MM.1S (cell line): ENCODE measurements around the gene UBE2B.

Source experiments
- DNase-seq: peaks from one replicate; pipeline ENCODE4 v3.0.0-alpha.2; 2015
- H2AFZ ChIP-seq: fragments of 300-600 bp; sonication (generic); 2 replicates; pipeline ENCODE4 v1.6.0; 2016; ENCODE audit warnings: antibody characterized with exemption, low read length
- H3F3A ChIP-seq: fragments of 300-600 bp; sonication (generic); 2 replicates; pipeline ENCODE4 v1.6.1; 2016; ENCODE audit warnings: mild to moderate bottlenecking, antibody characterized with exemption, low read length, moderate library complexity, mixed read lengths; ENCODE audit not compliant: insufficient read depth
- H3K27ac ChIP-seq: fragments of 300-600 bp; sonication (generic); 2 replicates; pipeline ENCODE4 v1.5.1; 2016; ENCODE audit warnings: mild to moderate bottlenecking, low read length
- H3K27me3 ChIP-seq: fragments of 300-600 bp; sonication (generic); replicated peaks from 2 replicates; pipeline ENCODE4 v1.6.0; 2016; ENCODE audit warnings: low read length; ENCODE audit not compliant: insufficient read depth
- H3K36me3 ChIP-seq: fragments of 300-600 bp; sonication (generic); replicated peaks from 2 replicates; pipeline ENCODE4 v1.6.1; 2016; ENCODE audit warnings: mild to moderate bottlenecking, low read length, mixed read lengths; ENCODE audit not compliant: insufficient read depth
- H3K4me1 ChIP-seq: fragments of 300-600 bp; sonication (generic); 2 replicates; pipeline ENCODE4 v1.6.1; 2016; ENCODE audit warnings: low read length, mixed read lengths
- H3K4me2 ChIP-seq: fragments of 300-600 bp; sonication (generic); 2 replicates; pipeline ENCODE4 v1.6.0; 2016; ENCODE audit warnings: low read depth, low read length
- H3K4me3 ChIP-seq: fragments of 300-600 bp; sonication (generic); 2 replicates; pipeline ENCODE4 v1.5.1; 2016; ENCODE audit warnings: low read length, mixed read lengths
- H3K79me2 ChIP-seq: fragments of 300-600 bp; sonication (generic); 2 replicates; pipeline ENCODE4 v1.6.1; 2016; ENCODE audit warnings: mixed run types, low read length, mixed read lengths
- H3K9ac ChIP-seq: fragments of 300-600 bp; sonication (generic); 2 replicates; pipeline ENCODE4 v1.6.1; 2016; ENCODE audit warnings: low read length, mixed read lengths
- H3K9me2 ChIP-seq: fragments of 300-600 bp; sonication (generic); replicated peaks from 2 replicates; pipeline ENCODE4 v1.6.1; 2016; ENCODE audit warnings: mild to moderate bottlenecking, low read length, mixed read lengths; ENCODE audit not compliant: insufficient read depth
- H3K9me3 ChIP-seq: fragments of 300-600 bp; sonication (generic); replicated peaks from 2 replicates; pipeline ENCODE4 v1.6.1; 2016; ENCODE audit warnings: mild to moderate bottlenecking, low read length, mixed read lengths; ENCODE audit not compliant: insufficient read depth
- H4K20me1 ChIP-seq: fragments of 300-600 bp; sonication (generic); 2 replicates; pipeline ENCODE4 v1.6.1; 2016; ENCODE audit warnings: mild to moderate bottlenecking, low read length, moderate library complexity, mixed read lengths; ENCODE audit not compliant: insufficient read depth
- EZH2 ChIP-seq: fragments of 300-600 bp; sonication (generic); optimal IDR thresholded peaks from 2 replicates; pipeline ENCODE3; 2017; ENCODE audit warnings: low read depth, mild to moderate bottlenecking, antibody characterized with exemption, low read length, mixed read lengths
- EZH2phosphoT487 ChIP-seq: fragments of 300-600 bp; sonication (generic); IDR thresholded peaks from 2 replicates; pipeline ENCODE4 v1.6.1; 2018; ENCODE audit warnings: antibody characterized with exemption, low read length
- TF ChIP-seq, protein P1 (sequence below): fragments of 300-600 bp; sonication (generic); IDR thresholded peaks from 2 replicates; pipeline ENCODE4 v1.5.1; 2016; ENCODE audit warnings: antibody characterized with exemption, low read length, mixed read lengths

Gene UBE2B

DNA sequence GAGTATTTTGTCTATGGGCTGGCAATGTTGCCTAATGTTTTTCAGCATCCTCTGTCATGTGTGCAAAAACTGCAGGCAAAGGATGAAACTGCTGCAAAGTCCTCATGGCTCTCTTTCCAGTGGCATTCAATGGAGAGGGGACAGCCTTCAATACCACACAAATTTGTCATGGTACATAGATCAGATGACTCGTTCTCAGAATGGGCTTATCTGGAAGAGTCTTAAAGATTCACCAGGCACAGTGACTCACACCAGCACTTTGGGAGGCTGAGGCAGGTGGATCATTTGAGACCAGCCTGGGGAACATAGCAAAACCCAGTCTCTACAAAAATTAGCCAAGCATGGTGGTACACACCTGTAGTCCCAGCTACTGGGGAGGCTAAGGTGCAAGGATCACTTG, 35.0 kb downstream of the UBE2B start:
- Histone ChIP-seq H3F3A (peaks cover 11% of the 10 kb centered on the region; the same call in 1 of the 2 replicates), H3K36me3 (no peaks in the 10 kb centered on the region), H3K79me2 (peaks cover 17% of the 10 kb centered on the region), H3K4me2 (no peak overlapping the region), H2AFZ (no peak overlapping the region), H3K27me3 (no peaks in the 10 kb centered on the region), H3K4me3 (no peak overlapping the region), H4K20me1 (no peaks in the 10 kb centered on the region), H3K27ac (no peak overlapping the region), H3K9me2 (no peaks in the 10 kb centered on the region), H3K9ac (no peak overlapping the region), H3K9me3 (no peaks in the 10 kb centered on the region), H3K4me1 (peaks cover 6% of the 10 kb centered on the region)
- DNase-seq: no peak
- TF ChIP-seq, protein P1, sequence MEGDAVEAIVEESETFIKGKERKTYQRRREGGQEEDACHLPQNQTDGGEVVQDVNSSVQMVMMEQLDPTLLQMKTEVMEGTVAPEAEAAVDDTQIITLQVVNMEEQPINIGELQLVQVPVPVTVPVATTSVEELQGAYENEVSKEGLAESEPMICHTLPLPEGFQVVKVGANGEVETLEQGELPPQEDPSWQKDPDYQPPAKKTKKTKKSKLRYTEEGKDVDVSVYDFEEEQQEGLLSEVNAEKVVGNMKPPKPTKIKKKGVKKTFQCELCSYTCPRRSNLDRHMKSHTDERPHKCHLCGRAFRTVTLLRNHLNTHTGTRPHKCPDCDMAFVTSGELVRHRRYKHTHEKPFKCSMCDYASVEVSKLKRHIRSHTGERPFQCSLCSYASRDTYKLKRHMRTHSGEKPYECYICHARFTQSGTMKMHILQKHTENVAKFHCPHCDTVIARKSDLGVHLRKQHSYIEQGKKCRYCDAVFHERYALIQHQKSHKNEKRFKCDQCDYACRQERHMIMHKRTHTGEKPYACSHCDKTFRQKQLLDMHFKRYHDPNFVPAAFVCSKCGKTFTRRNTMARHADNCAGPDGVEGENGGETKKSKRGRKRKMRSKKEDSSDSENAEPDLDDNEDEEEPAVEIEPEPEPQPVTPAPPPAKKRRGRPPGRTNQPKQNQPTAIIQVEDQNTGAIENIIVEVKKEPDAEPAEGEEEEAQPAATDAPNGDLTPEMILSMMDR: no peak
- TF ChIP-seq EZH2: no peak
- no peak for TF ChIP-seq EZH2phosphoT487

DNA sequence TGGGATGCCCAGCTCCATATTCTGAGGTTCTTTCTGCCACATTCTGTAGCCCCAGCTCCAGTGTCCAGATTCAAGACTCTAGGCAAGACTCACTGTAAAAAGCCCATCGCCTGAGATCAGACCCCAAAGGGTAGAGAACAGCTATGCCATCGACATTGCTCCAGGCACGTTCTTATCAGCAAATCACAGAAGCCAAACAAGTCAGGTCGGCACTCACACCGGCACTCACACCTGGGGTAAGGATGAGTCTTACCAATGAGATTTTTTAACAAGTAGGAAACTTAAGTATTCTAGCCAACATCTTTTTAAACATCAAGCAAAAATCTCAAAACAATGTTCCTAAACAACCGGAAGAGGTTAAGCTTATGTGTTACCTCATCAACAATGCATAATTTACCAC, 38.0 kb downstream of the UBE2B start:
- no peak for DNase-seq

DNA sequence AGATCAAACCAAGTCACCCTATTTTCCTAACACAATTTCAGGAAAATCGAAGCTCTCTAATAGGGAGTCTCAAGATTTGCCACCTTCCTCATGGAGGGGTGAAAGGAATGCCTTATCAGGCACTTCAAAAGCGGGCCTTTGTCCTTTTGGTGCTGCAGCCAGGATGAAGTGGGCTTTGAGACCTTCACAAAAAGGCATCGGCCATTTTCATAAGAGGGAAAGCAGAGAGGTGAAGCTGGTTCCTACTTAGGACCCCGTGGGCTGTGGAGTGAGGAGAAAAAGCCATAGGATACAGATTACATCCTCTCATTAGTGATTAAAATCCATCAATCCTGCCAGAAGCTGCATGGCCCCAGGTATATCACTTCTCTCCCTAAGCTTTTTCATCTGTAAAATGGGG, 39.5 kb downstream of the UBE2B start:
- Histone ChIP-seq H3K79me2 (peaks cover 24% of the 10 kb centered on the region), H3K9me2 (no peaks in the 10 kb centered on the region), H3K4me3 (peak overlapping the region; percentile 81), H3K27me3 (no peaks in the 10 kb centered on the region), H3K4me2 (peak overlapping the region; percentile 63), H4K20me1 (no peaks in the 10 kb centered on the region), H3F3A (peaks cover 4% of the 10 kb centered on the region; the same call in 1 of the 2 replicates), H3K9ac (peak overlapping the region; percentile 82; the same call in 1 of the 2 replicates), H3K27ac (no peak overlapping the region), H3K36me3 (no peaks in the 10 kb centered on the region), H3K9me3 (no peaks in the 10 kb centered on the region), H3K4me1 (peaks cover 11% of the 10 kb centered on the region), H2AFZ (no peak overlapping the region)
- DNase-seq: no peak
- no peak for TF ChIP-seq EZH2
- TF ChIP-seq, protein P1: no peak
- no peak for TF ChIP-seq EZH2phosphoT487

More for the DNA sequence above, 38.0 kb downstream of the UBE2B start:
- Histone ChIP-seq H2AFZ (no peak overlapping the region), H3K9me3 (no peaks in the 10 kb centered on the region), H3F3A (peaks cover 4% of the 10 kb centered on the region; the same call in 1 of the 2 replicates), H3K4me2 (no peak overlapping the region), H3K36me3 (no peaks in the 10 kb centered on the region), H3K79me2 (peaks cover 24% of the 10 kb centered on the region), H3K9ac (no peak overlapping the region), H3K27ac (no peak overlapping the region), H3K27me3 (no peaks in the 10 kb centered on the region), H4K20me1 (no peaks in the 10 kb centered on the region), H3K4me1 (peaks cover 11% of the 10 kb centered on the region), H3K4me3 (no peak overlapping the region), H3K9me2 (no peaks in the 10 kb centered on the region)
- TF ChIP-seq EZH2phosphoT487: no peak
- no peak for TF ChIP-seq EZH2
- TF ChIP-seq, protein P1: no peak
